Muscle of back (tissue), 10 donors: Measurements from ENCODE around the gene RBMXL2. TPM values are rescaled to one million over a fixed set of nuclear protein-coding genes. Genes with fewer than 3 reads are reported as not detected.

Source experiments
- polyA plus RNA-seq, 10 donors: library from polyadenylated mRNA; unstranded; fragments of 120-200 nt; gene quantifications; one replicate each; pipeline ENCODE4 v1.2.1, GENCODE V29; 2013; ENCODE audit not compliant: insufficient read length in 10 of 10

Gene RBMXL2
- polyA plus RNA-seq, 10 donors, result not detected

Other genes with a start within 250 kb of the RBMXL2 start
- not detected for gene OR10A5, start 243.3 kb upstream of the RBMXL2 start, polyA plus RNA-seq
- gene OR10A2, start 225.9 kb upstream of the RBMXL2 start, polyA plus RNA-seq, result not detected
- gene OR10A4, start 212.4 kb upstream of the RBMXL2 start, polyA plus RNA-seq, result not detected
- gene OR2D2, start 196.5 kb upstream of the RBMXL2 start, polyA plus RNA-seq, result not detected
- not detected for gene OR2D3, start 168.0 kb upstream of the RBMXL2 start, polyA plus RNA-seq
- 1 to 10 TPM in 3 of 10 donors, under 1 TPM in 7; 0.55 to 1.7 (median 0.97) TPM for gene ZNF215, start 162.6 kb upstream of the RBMXL2 start, polyA plus RNA-seq
- 1 to 10 TPM; 1.3 to 3.0 (median 2.3) TPM for gene ZNF214, start 68.7 kb upstream of the RBMXL2 start, polyA plus RNA-seq
- gene NLRP14, start 68.5 kb upstream of the RBMXL2 start, polyA plus RNA-seq, result under 1 TPM in 9 of 10 donors, not detected in 1; 0.03 to 0.14 (median 0.08) TPM
- gene SYT9, start 162.9 kb downstream of the RBMXL2 start, polyA plus RNA-seq, result 1 to 10 TPM in 2 of 10 donors, under 1 TPM in 8; 0.17 to 2.8 (median 0.40) TPM